22Rv1 (cell line): ENCODE data around the gene ZNF367.
"Not testable (repeated sequence)": the region's sequence is repeated elsewhere in the genome, so short reads cannot be mapped to it uniquely, and the experiment has no call there.

ENCODE experiments used
- ZFX ChIP-seq: fragments of 450-650 bp; IDR thresholded peaks from 2 replicates; pipeline ENCODE4 v1.6.1; 2017; ENCODE audit warnings: antibody characterized with exemption, borderline replicate concordance
- TF ChIP-seq, protein P1 (sequence below): fragments of 450-650 bp; IDR thresholded peaks from 2 replicates; pipeline ENCODE4 v1.5.1; 2017; ENCODE audit warnings: mild to moderate bottlenecking

GRCh38 chr9:96360523-96360922 lies 57.6 kb downstream of the ZNF367 start:
- TF ChIP-seq, protein P1, sequence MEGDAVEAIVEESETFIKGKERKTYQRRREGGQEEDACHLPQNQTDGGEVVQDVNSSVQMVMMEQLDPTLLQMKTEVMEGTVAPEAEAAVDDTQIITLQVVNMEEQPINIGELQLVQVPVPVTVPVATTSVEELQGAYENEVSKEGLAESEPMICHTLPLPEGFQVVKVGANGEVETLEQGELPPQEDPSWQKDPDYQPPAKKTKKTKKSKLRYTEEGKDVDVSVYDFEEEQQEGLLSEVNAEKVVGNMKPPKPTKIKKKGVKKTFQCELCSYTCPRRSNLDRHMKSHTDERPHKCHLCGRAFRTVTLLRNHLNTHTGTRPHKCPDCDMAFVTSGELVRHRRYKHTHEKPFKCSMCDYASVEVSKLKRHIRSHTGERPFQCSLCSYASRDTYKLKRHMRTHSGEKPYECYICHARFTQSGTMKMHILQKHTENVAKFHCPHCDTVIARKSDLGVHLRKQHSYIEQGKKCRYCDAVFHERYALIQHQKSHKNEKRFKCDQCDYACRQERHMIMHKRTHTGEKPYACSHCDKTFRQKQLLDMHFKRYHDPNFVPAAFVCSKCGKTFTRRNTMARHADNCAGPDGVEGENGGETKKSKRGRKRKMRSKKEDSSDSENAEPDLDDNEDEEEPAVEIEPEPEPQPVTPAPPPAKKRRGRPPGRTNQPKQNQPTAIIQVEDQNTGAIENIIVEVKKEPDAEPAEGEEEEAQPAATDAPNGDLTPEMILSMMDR, result not testable (repeated sequence)
- not testable (repeated sequence) for TF ChIP-seq ZFX
